Caco-2 (cell line): Measurements from ENCODE around the gene CDC42BPG. TPM values are rescaled to one million over a fixed set of nuclear protein-coding genes. Genes with fewer than 3 reads are reported as not detected.

Experiments
- BruUV-seq: library from RNA; stranded (reverse); fragments of 400-500 nt; replicated peaks from 2 replicates; lab custom pipeline; 2021; lab: Mats Ljungman, UMichigan
- CTCF ChIA-PET: fragments of 300-600 bp; sonication (Branson Sonifier 250); formaldehyde crosslinking; loops from one replicate; lab custom pipeline; 2022; ENCODE audit warnings: antibody characterized with exemption; lab: Charles Lee
- POLR2A ChIA-PET: fragments of 300-600 bp; sonication (Branson Sonifier 250); formaldehyde crosslinking; loops from one replicate; lab custom pipeline; 2022; ENCODE audit warnings: antibody characterized with exemption; lab: Charles Lee
- DNase-seq, 2 experiments: peaks; one replicate each; pipeline versions ENCODE4 v3.0.0 to v3.0.0-alpha.2; 2020 to 2022
- H3K27me3 ChIP-seq: replicated peaks from 2 replicates; pipeline ENCODE4 v1.6.0; 2011; ENCODE audit warnings: low read length; ENCODE audit not compliant: control insufficient read depth, insufficient read depth
- H3K36me3 ChIP-seq: 2 replicates; pipeline ENCODE4 v1.5.1; 2011; ENCODE audit warnings: low read length; ENCODE audit not compliant: control insufficient read depth, insufficient read depth
- H3K4me1 ChIP-seq: fragments of 250-450 bp; sonication (Bioruptor Pico); 2 replicates; pipeline ENCODE4 v1.5.1; 2020; ENCODE audit warnings: mild to moderate bottlenecking
- H3K4me3 ChIP-seq: 2 replicates; pipeline ENCODE4 v1.5.1; 2011; ENCODE audit warnings: low read depth, mild to moderate bottlenecking, control low read depth, low read length
- H3K9me3 ChIP-seq: fragments of 250-450 bp; sonication (Bioruptor Pico); 2 replicates; pipeline ENCODE4 v1.5.1; 2020; ENCODE audit warnings: mild to moderate bottlenecking, moderate library complexity
- H3K27ac Mint-ChIP-seq: one replicate; pipeline ENCODE4 v1.8.0; 2022; ENCODE audit warnings: mixed read lengths; ENCODE audit not compliant: unreplicated experiment
- H3K27me3 Mint-ChIP-seq: one replicate; pipeline ENCODE4 v1.8.0; 2022; ENCODE audit warnings: mixed read lengths; ENCODE audit not compliant: insufficient read depth, unreplicated experiment
- H3K36me3 Mint-ChIP-seq: one replicate; pipeline ENCODE4 v1.8.0; 2022; ENCODE audit warnings: mild to moderate bottlenecking, mixed read lengths; ENCODE audit not compliant: insufficient read depth, unreplicated experiment
- H3K4me1 Mint-ChIP-seq: one replicate; pipeline ENCODE4 v1.8.0; 2022; ENCODE audit warnings: low read depth, mixed read lengths; ENCODE audit not compliant: unreplicated experiment
- H3K4me3 Mint-ChIP-seq: one replicate; pipeline ENCODE4 v1.8.0; 2022; ENCODE audit warnings: mild to moderate bottlenecking, moderate library complexity, mixed read lengths; ENCODE audit not compliant: unreplicated experiment
- H3K9me3 Mint-ChIP-seq: one replicate; pipeline ENCODE4 v1.8.0; 2022; ENCODE audit warnings: mixed read lengths; ENCODE audit not compliant: unreplicated experiment
- CTCF ChIP-seq, 2 experiments: fragments of 200-600 bp in 1 of 2; IDR thresholded peaks; 1 replicate in 1 of 2; 2 replicates in 1 of 2; pipeline versions ENCODE4 v1.5.1 to v1.8.0; 2011 to 2022; ENCODE audit warnings: antibody characterized with exemption in 1 of 2, control low read depth in 1 of 2, inconsistent platforms in 1 of 2, low read depth in 1 of 2, low read length in 1 of 2, mild to moderate bottlenecking in 1 of 2, moderate library complexity in 1 of 2; ENCODE audit not compliant: insufficient read depth in 1 of 2, severe bottlenecking in 1 of 2, unreplicated experiment in 1 of 2
- intact Hi-C: fragments of 100-400 bp; cut with micrococcal nuclease; formaldehyde crosslinking; loops from one replicate; pipeline ENCODE4 v1.10.0; 2022; ENCODE audit not compliant: unreplicated experiment
- total RNA-seq: library from RNA; stranded (reverse); gene quantifications from 2 replicates; pipeline ENCODE4 v1.2.3, GENCODE V29; 2022

CDC42BPG gene
- total RNA-seq, 1 experiment from 2014 or later: 29.1 TPM

GRCh38 chr11:64834723-64835615, 9.5 kb downstream of the CDC42BPG start:
- Histone ChIP-seq H3K4me3 (no peak overlapping the region), H3K4me1 (no peaks in the 10 kb centered on the region), H3K36me3 (peaks cover 14% of the 10 kb centered on the region), H3K9me3 (no peaks in the 10 kb centered on the region), H3K27me3 (no peaks in the 10 kb centered on the region)
- no peak for TF ChIP-seq CTCF (IDR thresholded peaks at IDR 0.05; ENCODE audit: insufficient read depth in 1 of 2, low read depth in 1 of 2, low read length in 1 of 2, severe bottlenecking in 1 of 2, unreplicated experiment in 1 of 2)
- BruUV-seq: no TSS peak
- intact Hi-C loops: no loop called here
- DNase-seq: no peak
- H3K4me1 Mint-ChIP-seq: no peaks in the 10 kb centered on the region
- no peaks in the 10 kb centered on the region for H3K27me3 Mint-ChIP-seq
- no peaks in the 10 kb centered on the region for H3K9me3 Mint-ChIP-seq
- ChIA-PET CTCF (interaction anchor here (0.6 to 1.4 kb wide), 3 partner anchors 25 to 59 kb away, joined by 3 to 5 read pairs (median 4); partner anchors contain the start of gene SF1), POLR2A (no interaction called here)
- no peak overlapping the region for H3K27ac Mint-ChIP-seq
- no peak overlapping the region for H3K4me3 Mint-ChIP-seq
- H3K36me3 Mint-ChIP-seq: peaks cover 19% of the 10 kb centered on the region

DNA sequence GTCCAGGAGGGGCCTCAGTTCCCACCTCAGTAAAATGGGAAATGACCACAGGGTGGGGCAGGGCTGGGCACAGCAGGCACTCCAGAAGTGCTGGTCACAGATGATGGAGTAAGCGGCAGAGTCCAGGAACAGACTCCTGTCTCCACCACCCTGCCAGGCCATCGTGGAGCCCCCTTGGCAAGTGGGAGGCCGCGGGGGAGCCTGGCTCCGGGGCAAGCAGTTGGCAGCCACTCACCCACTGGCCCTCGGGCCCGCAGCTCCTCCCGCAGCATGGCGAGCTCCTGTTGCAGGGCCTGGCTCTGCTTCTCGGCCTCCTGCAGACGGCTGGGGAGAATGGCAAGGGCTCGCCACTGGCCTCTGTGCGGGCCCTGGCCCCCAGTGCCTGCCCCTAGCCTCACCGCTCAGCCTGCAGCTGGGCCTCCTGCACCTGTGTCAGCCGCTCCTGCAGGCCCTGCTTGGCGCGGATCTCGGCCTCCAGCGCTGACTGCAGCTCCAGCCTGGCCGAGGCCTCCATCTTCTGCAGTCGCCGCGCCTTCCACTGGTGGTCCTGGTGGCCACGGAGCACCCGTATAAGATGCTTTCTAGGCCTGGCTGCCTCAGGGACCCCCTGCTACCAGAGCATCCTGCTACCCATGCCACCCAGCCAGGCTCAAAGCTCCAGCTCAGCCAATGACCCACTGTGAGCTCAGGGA, 10.3 kb downstream of the CDC42BPG start:
- ChIA-PET CTCF (interaction anchor here (1.0 to 1.4 kb wide), 2 partner anchors 24 to 55 kb away, joined by 4 to 5 read pairs; partner anchors contain the start of gene SF1), POLR2A (no interaction called here)
- Mint-ChIP-seq H3K9me3 (no peaks in the 10 kb centered on the region), H3K27ac (no peak overlapping the region), H3K4me1 (no peaks in the 10 kb centered on the region), H3K36me3 (peaks cover 26% of the 10 kb centered on the region), H3K4me3 (no peak overlapping the region), H3K27me3 (no peaks in the 10 kb centered on the region)
- Histone ChIP-seq H3K4me3 (no peak overlapping the region), H3K36me3 (peaks cover 10% of the 10 kb centered on the region), H3K9me3 (no peaks in the 10 kb centered on the region), H3K27me3 (no peaks in the 10 kb centered on the region), H3K4me1 (no peaks in the 10 kb centered on the region)
- intact Hi-C loops: no loop called here
- BruUV-seq: no TSS peak
- DNase-seq: no peak
- no peak for TF ChIP-seq CTCF (IDR thresholded peaks at IDR 0.05; ENCODE audit: insufficient read depth in 1 of 2, low read depth in 1 of 2, low read length in 1 of 2, severe bottlenecking in 1 of 2, unreplicated experiment in 1 of 2)

- no peak for DNase-seq
- no TSS peak for BruUV-seq
- Mint-ChIP-seq H3K4me1 (no peaks in the 10 kb centered on the region), H3K36me3 (peaks cover 26% of the 10 kb centered on the region), H3K4me3 (no peak overlapping the region), H3K9me3 (no peaks in the 10 kb centered on the region), H3K27ac (no peak overlapping the region), H3K27me3 (no peaks in the 10 kb centered on the region)
- Histone ChIP-seq H3K27me3 (no peaks in the 10 kb centered on the region), H3K4me1 (no peaks in the 10 kb centered on the region), H3K36me3 (peaks cover 10% of the 10 kb centered on the region), H3K9me3 (no peaks in the 10 kb centered on the region), H3K4me3 (no peak overlapping the region)
- ChIA-PET POLR2A (no interaction called here), CTCF (interaction anchor here (0.6 to 1.4 kb wide), 3 partner anchors 17 to 55 kb away, joined by 4 to 5 read pairs (median 4); partner anchors contain the start of gene SF1)
- intact Hi-C loops: no loop called here
- TF ChIP-seq CTCF (IDR thresholded peaks at IDR 0.05; ENCODE audit: insufficient read depth in 1 of 2, low read depth in 1 of 2, low read length in 1 of 2, severe bottlenecking in 1 of 2, unreplicated experiment in 1 of 2): no peak
Observed at GRCh38 chr11:64833509-64833908, 10.9 kb downstream of the CDC42BPG start.
